T1000 (cell line): ENCODE results near the gene GH1.

Experiments
- DNase-seq: peaks from one replicate; lab custom pipeline; 2025; ENCODE audit warnings: mixed read lengths; lab: John Stamatoyannopoulos, UW

Gene GH1

GRCh38 chr17:63944736-63945499 lies 26.3 kb upstream of the GH1 start:
- no peak for DNase-seq

GRCh38 chr17:63943745-63944144 lies 25.1 kb upstream of the GH1 start:
- DNase-seq = no peak

- no peak for DNase-seq
These were observed 23.8 kb upstream of the GH1 start for GRCh38 chr17:63942309-63942985.

GRCh38 chr17:63941751-63942150 lies 23.1 kb upstream of the GH1 start:
- DNase-seq = no peak

GRCh38 chr17:63941162-63941561 lies 22.5 kb upstream of the GH1 start:
- DNase-seq = no peak

- DNase-seq = no peak
These were observed 21.9 kb upstream of the GH1 start for GRCh38 chr17:63940584-63940983.

GRCh38 chr17:63939884-63940283 lies 21.2 kb upstream of the GH1 start:
- no peak for DNase-seq

GRCh38 chr17:63939401-63939800 lies 20.8 kb upstream of the GH1 start:
- no peak for DNase-seq

GRCh38 chr17:63937920-63938319 lies 19.3 kb upstream of the GH1 start:
- DNase-seq = no peak

- no peak for DNase-seq
These were observed 18.7 kb upstream of the GH1 start for GRCh38 chr17:63937319-63937718.

- DNase-seq = no peak
These were observed 15.8 kb upstream of the GH1 start for GRCh38 chr17:63934183-63935112.

- DNase-seq = no peak
These were observed 15.0 kb upstream of the GH1 start for GRCh38 chr17:63933598-63933997.

GRCh38 chr17:63932721-63933120 lies 14.1 kb upstream of the GH1 start:
- DNase-seq = no peak

- no peak for DNase-seq
These were observed 13.4 kb upstream of the GH1 start, which contains the start of gene CD79B for GRCh38 chr17:63931981-63932561. TSS of gene CD79B (minus strand) at chr17:63932331. CDS start at chr17:63932261, 70 bp downstream.

GRCh38 chr17:63930951-63931575 lies 12.4 kb upstream of the GH1 start:
- no peak for DNase-seq

- DNase-seq = no peak
These were observed 11.5 kb upstream of the GH1 start for GRCh38 chr17:63929860-63930766.

GRCh38 chr17:63928966-63929695 lies 10.5 kb upstream of the GH1 start:
- DNase-seq = no peak

- DNase-seq = no peak
These were observed 9.6 kb upstream of the GH1 start for GRCh38 chr17:63928172-63928666.

GRCh38 chr17:63927464-63928171 lies 9.0 kb upstream of the GH1 start:
- no peak for DNase-seq
